ENCODE results near the gene CDHR3. TPM values are rescaled to one million over a fixed set of nuclear protein-coding genes. Genes with fewer than 3 reads are reported as not detected.

CDHR3 gene
- total and polyA plus RNA-seq, 9 of the 15 experiments (the other 6 are each of a cell fraction or from before 2014, with no cell fraction given): 0.03 to 0.66 (median 0.24) TPM; not detected in 1

- Histone ChIP-seq H3K9me1 (ENCODE audit: control insufficient read depth, insufficient read depth, low read length) (no peaks in the 10 kb centered on the region), H3K27ac (ENCODE audit: extremely low read depth, low read depth, low read length) (no peak overlapping the region; the same call in 2 of the 3 replicates), H2AFZ (ENCODE audit: low read depth, low read length) (no peak overlapping the region), H3K4me3 (no peak overlapping the region), H3K9ac (ENCODE audit: insufficient read depth in 1 of 2, low read depth in 2 of 2, low read length in 2 of 2) (no peak overlapping the region), H3K27me3 (ENCODE audit: control insufficient read depth in 2 of 2, insufficient read depth in 2 of 2, low read length in 2 of 2) (no peaks in the 10 kb centered on the region), H3K36me3 (ENCODE audit: control insufficient read depth, insufficient read depth, low read length) (no peaks in the 10 kb centered on the region), H4K20me1 (replicated peaks; ENCODE audit: control insufficient read depth, insufficient read depth, low read length) (no peaks in the 10 kb centered on the region), H3K4me2 (ENCODE audit: insufficient read depth, low read length) (no peak overlapping the region), H3K79me2 (ENCODE audit: control insufficient read depth, insufficient read depth, low read length) (no peaks in the 10 kb centered on the region), H3K4me1 (replicated peaks in 1 of 2; ENCODE audit: control insufficient read depth in 2 of 2, insufficient read depth in 2 of 2, low read length in 2 of 2) (peaks cover 16 to 75% of the 10 kb centered on the region in 2 experiments), H3K9me3 (replicated peaks; ENCODE audit: control insufficient read depth, insufficient read depth, low read depth, low read length) (no peaks in the 10 kb centered on the region)
- FAIRE-seq: no peak
- intact Hi-C loops (cut with micrococcal nuclease) (loop anchor here (10.0 kb wide), 1 partner anchor 365 kb away; no protein-coding TSS in a partner anchor), in situ Hi-C loops (cut with MboI) (no loop called here)
- ChIA-PET CTCF (ENCODE audit: low intra/inter-chr PET ratio) (interaction anchor here (0.7 kb wide), 1 partner anchor 258 kb away, joined by 4 read pairs; no protein-coding TSS in a partner anchor), POLR2A (interaction anchor here (1.4 to 1.7 kb wide), 2 partner anchors 10 to 133 kb away, joined by 4 to 6 read pairs; no protein-coding TSS in a partner anchor)
- ATAC-seq: no peak
- no TSS peak for BruUV-seq (replicated peaks)
- DNase-seq (ENCODE audit: extremely low read depth in 1 of 4, low spot score in 3 of 4): no peak
- TF ChIP-seq UBTF (IDR thresholded peaks at IDR 0.05; ENCODE audit: borderline replicate concordance in 1 of 2, low read depth in 2 of 2, low read length in 2 of 2) (no peak), MXI1 (IDR thresholded peaks at IDR 0.05; ENCODE audit: low read depth, low read length) (no peak), ZNF655 (CRISPR knock-in tag; IDR thresholded peaks at IDR 0.05) (no peak), SPI1 (IDR thresholded peaks at IDR 0.05; ENCODE audit: borderline replicate concordance, low read depth, low read length) (no peak), TOE1 (IDR thresholded peaks at IDR 0.05; ENCODE audit: borderline replicate concordance) (no peak), TOE1 (CRISPR knock-in tag; IDR thresholded peaks at IDR 0.05; ENCODE audit: borderline replicate concordance, low read depth) (no peak), FOXK1 (CRISPR knock-in tag; IDR thresholded peaks at IDR 0.05; ENCODE audit: borderline replicate concordance) (no peak)
- WGBS (ENCODE audit: insufficient coverage, low coverage, missing lambda C conversion rate): 36% methylated on average over 2 of the region's 2 CpGs
Observed at GRCh38 chr7:106019470-106019820, 56.4 kb downstream of the CDHR3 start.

Data from K562 (cell line).